Endometrial microvascular endothelial cells (primary cell): ENCODE results near the gene ACOXL. TPM values are rescaled to one million over a fixed set of nuclear protein-coding genes. Genes with fewer than 3 reads are reported as not detected.

Source experiments
- in situ Hi-C: cut with HindIII; loops from 2 replicates; pipeline ENCODE4 v1.10.0; 2017; ENCODE audit warnings: low sequenced_read_pairs, low pct_unique_long_range_greater_than_20kb; ENCODE audit errors: inconsistent ontology term
- total RNA-seq: library from RNA; depleted of rRNA; stranded (reverse); fragments of >200 nt; gene quantifications from one replicate; pipeline ENCODE4 v1.2.3, GENCODE V29; 2015; ENCODE audit errors: inconsistent ontology term

Gene ACOXL
- total RNA-seq, 1 donor from 2014 or later, result not detected

- in situ Hi-C loops, result no loop called here
Measured at GRCh38 chr2:110716959-110717645, 15.3 kb upstream of the ACOXL start.

GRCh38 chr2:110717734-110718133 lies 14.6 kb upstream of the ACOXL start:
- in situ Hi-C loops, result no loop called here

- in situ Hi-C loops, result no loop called here
Measured at GRCh38 chr2:110718382-110718781, 14.0 kb upstream of the ACOXL start.

GRCh38 chr2:110718990-110719389 lies 13.4 kb upstream of the ACOXL start:
- in situ Hi-C loops, result no loop called here

GRCh38 chr2:110720547-110720946 lies 11.8 kb upstream of the ACOXL start:
- in situ Hi-C loops, result no loop called here

GRCh38 chr2:110724820-110725219 lies 7.6 kb upstream of the ACOXL start:
- in situ Hi-C loops, result no loop called here

- in situ Hi-C loops, result no loop called here
Measured at GRCh38 chr2:110725370-110725769, 7.0 kb upstream of the ACOXL start.

- in situ Hi-C loops, result no loop called here
Measured at GRCh38 chr2:110725859-110726258, 6.5 kb upstream of the ACOXL start.

GRCh38 chr2:110726285-110726684 lies 6.1 kb upstream of the ACOXL start:
- in situ Hi-C loops, result no loop called here

- in situ Hi-C loops, result no loop called here
Measured at GRCh38 chr2:110727923-110728322, 4.5 kb upstream of the ACOXL start.

- in situ Hi-C loops, result no loop called here
Measured at GRCh38 chr2:110729106-110729505, 3.3 kb upstream of the ACOXL start.

- in situ Hi-C loops, result no loop called here
Measured at GRCh38 chr2:110731064-110731463, 1.3 kb upstream of the ACOXL start.

- in situ Hi-C loops, result no loop called here
Measured at GRCh38 chr2:110735366-110735765, 3.0 kb downstream of the ACOXL start.

- in situ Hi-C loops, result no loop called here
Measured at GRCh38 chr2:110737783-110738182, 5.4 kb downstream of the ACOXL start.

- in situ Hi-C loops, result no loop called here
Measured at GRCh38 chr2:110740747-110741349, 8.5 kb downstream of the ACOXL start.

- in situ Hi-C loops, result no loop called here
Measured at GRCh38 chr2:110741491-110741980, 9.2 kb downstream of the ACOXL start.

GRCh38 chr2:110742412-110742811 lies 10.0 kb downstream of the ACOXL start:
- in situ Hi-C loops, result no loop called here

GRCh38 chr2:110743600-110743999 lies 11.2 kb downstream of the ACOXL start:
- in situ Hi-C loops, result no loop called here

GRCh38 chr2:110744429-110744828 lies 12.1 kb downstream of the ACOXL start:
- in situ Hi-C loops, result no loop called here

GRCh38 chr2:110745048-110745447 lies 12.7 kb downstream of the ACOXL start:
- in situ Hi-C loops, result no loop called here
